ENCODE measurements around the gene PHKB.
A peak's percentile ranks its signal among the peaks of the same experiment; 100 is the strongest.

PHKB gene

DNA sequence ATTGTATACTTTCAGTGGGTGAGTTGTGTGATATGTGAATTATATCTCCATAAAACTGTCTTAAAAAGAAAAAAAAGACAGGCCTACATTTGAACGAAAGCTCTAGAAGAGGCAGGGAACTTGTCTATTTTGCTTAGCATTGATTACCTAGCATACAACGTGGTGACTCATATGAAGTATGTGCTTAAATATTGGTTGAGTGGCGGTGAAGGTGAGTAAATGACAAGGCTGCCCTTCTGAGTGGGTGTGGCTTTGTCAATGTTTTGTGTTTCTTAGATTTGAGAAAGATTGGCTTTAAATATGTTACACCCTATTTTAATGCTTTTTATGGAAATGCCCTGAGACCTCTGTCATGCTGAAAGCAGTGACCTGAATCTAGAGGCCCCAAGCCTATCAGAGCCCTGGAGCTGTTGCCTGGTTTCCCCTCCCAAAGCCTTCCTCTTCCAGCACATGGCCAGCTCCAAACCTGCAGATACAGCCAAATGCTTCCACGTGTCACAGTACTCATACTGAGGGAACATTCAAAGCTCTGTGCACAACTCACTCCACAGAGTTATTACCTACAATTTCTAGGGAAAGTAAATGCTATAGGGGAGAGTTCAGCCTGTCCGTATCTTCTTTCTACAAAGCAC, 260.0 kb downstream of the PHKB start:
- ATAC-seq (no peak), DNase-seq (no peak)
- Mint-ChIP-seq H3K4me3 (no peak overlapping the region), H3K4me1 (no peaks in the 10 kb centered on the region), H3K27me3 (peaks cover under 1% of the 10 kb centered on the region), H3K9me3 (no peaks in the 10 kb centered on the region), H3K27ac (no peak overlapping the region)

GRCh38 chr16:47722046-47722445, 260.9 kb downstream of the PHKB start:
- Mint-ChIP-seq H3K9me3 (no peaks in the 10 kb centered on the region), H3K27me3 (no peaks in the 10 kb centered on the region), H3K4me3 (no peak overlapping the region), H3K27ac (no peak overlapping the region), H3K4me1 (no peaks in the 10 kb centered on the region)
- no peak for ATAC-seq
- DNase-seq, result no peak

- H3K4me1 Mint-ChIP-seq, result no peaks in the 10 kb centered on the region
- no peaks in the 10 kb centered on the region for H3K9me3 Mint-ChIP-seq
- H3K4me3 Mint-ChIP-seq, result no peak overlapping the region
- H3K27me3 Mint-ChIP-seq, result no peaks in the 10 kb centered on the region
- DNase-seq, result no peak
- no peak overlapping the region for H3K27ac Mint-ChIP-seq
- no peak for ATAC-seq
Observed at GRCh38 chr16:47724115-47724785, 263.1 kb downstream of the PHKB start.

DNA sequence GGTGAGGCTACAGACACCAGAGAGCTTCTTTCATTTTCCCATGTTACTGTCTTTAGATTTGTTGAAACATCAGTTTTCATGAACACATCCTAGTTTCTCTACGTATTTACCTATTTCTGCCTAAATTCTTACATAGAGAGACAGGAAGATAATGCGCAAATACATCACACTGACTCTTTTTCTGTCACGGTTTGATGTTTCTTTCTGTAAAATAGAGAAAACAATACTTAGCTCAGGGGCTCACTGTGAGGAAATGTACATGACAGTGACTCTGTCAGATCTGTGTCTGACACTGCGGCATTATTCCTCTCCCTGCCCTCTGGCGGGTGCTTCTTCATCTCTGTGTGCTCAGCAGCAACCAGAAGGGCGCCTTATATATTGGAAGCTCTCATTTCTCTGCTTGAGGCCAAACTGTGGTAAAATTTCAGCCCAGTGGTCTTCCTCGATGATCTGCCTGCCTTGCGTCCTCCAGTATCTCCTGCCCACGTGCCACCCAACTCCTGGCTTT, 264.1 kb downstream of the PHKB start:
- DNase-seq, result no peak
- ATAC-seq, result no peak
- H3K27ac Mint-ChIP-seq, result no peak overlapping the region
- no peak overlapping the region for H3K4me3 Mint-ChIP-seq
- H3K4me1 Mint-ChIP-seq, result no peaks in the 10 kb centered on the region
- H3K27me3 Mint-ChIP-seq, result peaks cover 7% of the 10 kb centered on the region
- H3K9me3 Mint-ChIP-seq, result no peaks in the 10 kb centered on the region

GRCh38 chr16:47726031-47726675, 265.0 kb downstream of the PHKB start:
- ATAC-seq (no peak), DNase-seq (no peak)
- no peaks in the 10 kb centered on the region for H3K4me1 Mint-ChIP-seq
- peaks cover 9% of the 10 kb centered on the region for H3K27me3 Mint-ChIP-seq
- H3K27ac Mint-ChIP-seq, result no peak overlapping the region
- H3K9me3 Mint-ChIP-seq, result no peaks in the 10 kb centered on the region
- no peak overlapping the region for H3K4me3 Mint-ChIP-seq

- DNase-seq (no peak), ATAC-seq (no peak)
- Mint-ChIP-seq H3K4me1 (peaks cover 2% of the 10 kb centered on the region), H3K4me3 (no peak overlapping the region), H3K27ac (no peak overlapping the region), H3K9me3 (no peaks in the 10 kb centered on the region), H3K27me3 (peaks cover 9% of the 10 kb centered on the region)
Observed at GRCh38 chr16:47727131-47727530, 266.0 kb downstream of the PHKB start.

- Mint-ChIP-seq H3K27me3 (peaks cover 16% of the 10 kb centered on the region), H3K4me3 (no peak overlapping the region), H3K4me1 (peaks cover 10% of the 10 kb centered on the region), H3K9me3 (no peaks in the 10 kb centered on the region), H3K27ac (no peak overlapping the region)
- DNase-seq (no peak), ATAC-seq (no peak)
Observed at GRCh38 chr16:47728205-47728604, 267.1 kb downstream of the PHKB start.

GRCh38 chr16:47729701-47730100, 268.6 kb downstream of the PHKB start:
- H3K4me3 Mint-ChIP-seq, result no peak overlapping the region
- DNase-seq (no peak), ATAC-seq (no peak)
- no peak overlapping the region for H3K27ac Mint-ChIP-seq
- H3K4me1 Mint-ChIP-seq, result peaks cover 10% of the 10 kb centered on the region
- peaks cover 18% of the 10 kb centered on the region for H3K27me3 Mint-ChIP-seq
- no peaks in the 10 kb centered on the region for H3K9me3 Mint-ChIP-seq

GRCh38 chr16:47731252-47731651, 270.1 kb downstream of the PHKB start:
- H3K27me3 Mint-ChIP-seq, result peaks cover 29% of the 10 kb centered on the region
- peaks cover 10% of the 10 kb centered on the region for H3K4me1 Mint-ChIP-seq
- no peaks in the 10 kb centered on the region for H3K9me3 Mint-ChIP-seq
- peak overlapping the region in 1 of 2 donors; percentile 23 for H3K27ac Mint-ChIP-seq
- no peak overlapping the region for H3K4me3 Mint-ChIP-seq
- no peak for DNase-seq
- no peak for ATAC-seq

GRCh38 chr16:47732122-47732521, 271.0 kb downstream of the PHKB start:
- DNase-seq, result no peak
- peaks cover 10% of the 10 kb centered on the region for H3K4me1 Mint-ChIP-seq
- no peaks in the 10 kb centered on the region for H3K9me3 Mint-ChIP-seq
- ATAC-seq, result no peak
- H3K27me3 Mint-ChIP-seq, result peaks cover 31% of the 10 kb centered on the region
- no peak overlapping the region for H3K27ac Mint-ChIP-seq
- H3K4me3 Mint-ChIP-seq, result no peak overlapping the region

GRCh38 chr16:47732523-47733111, 271.5 kb downstream of the PHKB start:
- Mint-ChIP-seq H3K4me1 (peaks cover 10% of the 10 kb centered on the region), H3K27me3 (peaks cover 31% of the 10 kb centered on the region), H3K4me3 (no peak overlapping the region), H3K27ac (peak overlapping the region in 1 of 2 donors; percentile 56), H3K9me3 (no peaks in the 10 kb centered on the region)
- peak; percentile 93 for ATAC-seq
- DNase-seq, result peak; percentile 9 to 21

- H3K27ac Mint-ChIP-seq, result no peak overlapping the region
- peaks cover 31% of the 10 kb centered on the region for H3K27me3 Mint-ChIP-seq
- peaks cover 6 to 8% of the 10 kb centered on the region in 2 donors for H3K9me3 Mint-ChIP-seq
- peaks cover 10% of the 10 kb centered on the region for H3K4me1 Mint-ChIP-seq
- DNase-seq, result no peak
- ATAC-seq, result no peak
- H3K4me3 Mint-ChIP-seq, result no peak overlapping the region
Observed at GRCh38 chr16:47734081-47734857, 273.1 kb downstream of the PHKB start.

- H3K9me3 Mint-ChIP-seq, result peaks cover 9 to 15% of the 10 kb centered on the region in 2 donors
- no peak overlapping the region for H3K4me3 Mint-ChIP-seq
- H3K27me3 Mint-ChIP-seq, result peaks cover 26% of the 10 kb centered on the region
- DNase-seq (no peak), ATAC-seq (no peak)
- peaks cover 10% of the 10 kb centered on the region for H3K4me1 Mint-ChIP-seq
- no peak overlapping the region for H3K27ac Mint-ChIP-seq
Observed at GRCh38 chr16:47734987-47735594, 274.0 kb downstream of the PHKB start.

GRCh38 chr16:47750371-47750770, 289.2 kb downstream of the PHKB start:
- ATAC-seq (no peak), DNase-seq (no peak)
- H3K9me3 Mint-ChIP-seq, result no peaks in the 10 kb centered on the region
- peaks cover 24% of the 10 kb centered on the region for H3K27me3 Mint-ChIP-seq
- no peaks in the 10 kb centered on the region for H3K4me1 Mint-ChIP-seq
- no peak overlapping the region for H3K27ac Mint-ChIP-seq
- no peak overlapping the region for H3K4me3 Mint-ChIP-seq
